KOPT-K1 (cell line): ENCODE measurements around the gene AMFR.

Experiments used
- H3K27ac ChIP-seq: fragments of 200-600 bp; sonication (generic); 2 replicates; pipeline ENCODE4 v1.5.1; 2016; ENCODE audit warnings: antibody characterized with exemption, mild to moderate bottlenecking, low read depth, low read length; ENCODE audit not compliant: poor library complexity, severe bottlenecking
- H3K36me3 ChIP-seq: fragments of 200-600 bp; sonication (generic); 2 replicates; pipeline ENCODE4 v1.5.1; 2017; ENCODE audit warnings: antibody characterized with exemption, mild to moderate bottlenecking, low read length, moderate library complexity; ENCODE audit not compliant: insufficient read depth
- H3K9me3 ChIP-seq: fragments of 200-600 bp; sonication (generic); 2 replicates; pipeline ENCODE4 v1.5.1; 2017; ENCODE audit warnings: antibody characterized with exemption, low read length, mild to moderate bottlenecking; ENCODE audit not compliant: insufficient read depth, poor library complexity, severe bottlenecking

Gene AMFR

DNA sequence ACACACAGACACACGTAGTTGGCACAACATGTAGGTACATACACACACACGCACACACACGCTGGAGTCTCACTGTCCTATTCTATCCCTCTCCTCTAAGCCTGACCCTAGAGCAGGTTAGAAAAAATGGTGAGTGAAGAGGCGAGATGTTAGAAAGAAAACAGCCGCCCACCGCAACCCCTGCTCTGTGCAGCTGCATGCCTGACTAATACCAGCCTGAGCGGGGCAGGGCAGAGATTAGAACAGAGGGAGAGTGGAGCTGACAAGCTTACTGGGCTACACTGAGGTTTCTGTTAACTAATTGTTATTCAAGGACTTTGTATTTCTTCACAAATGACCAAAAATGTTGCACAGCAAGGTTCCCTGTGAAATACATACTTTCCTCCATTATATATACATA, 59.8 kb downstream of the AMFR start:
- Histone ChIP-seq H3K27ac (no peak overlapping the region), H3K36me3 (peaks cover 83% of the 10 kb centered on the region), H3K9me3 (no peaks in the 10 kb centered on the region)

DNA sequence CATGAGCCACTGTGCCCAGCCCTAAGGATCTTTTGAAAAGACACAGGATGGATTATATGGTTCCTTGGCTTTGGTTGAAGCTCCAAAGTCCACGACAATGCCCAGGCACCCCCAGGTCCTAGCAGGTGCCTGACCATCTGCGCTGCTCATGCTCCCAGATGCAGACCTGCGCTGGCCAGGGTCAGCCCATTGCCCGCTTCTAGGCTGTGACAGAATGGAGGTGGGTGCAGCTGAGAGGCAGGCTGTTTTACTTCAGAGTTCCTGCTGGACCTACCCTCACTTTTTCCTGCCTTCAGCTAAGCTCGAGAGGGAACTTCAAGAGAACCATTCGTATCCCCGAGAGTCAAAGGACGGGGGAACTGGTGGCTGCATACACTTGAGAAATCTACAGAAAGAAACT, 60.5 kb downstream of the AMFR start:
- H3K27ac ChIP-seq: no peak overlapping the region
- H3K36me3 ChIP-seq: peaks cover 85% of the 10 kb centered on the region
- no peaks in the 10 kb centered on the region for H3K9me3 ChIP-seq

DNA sequence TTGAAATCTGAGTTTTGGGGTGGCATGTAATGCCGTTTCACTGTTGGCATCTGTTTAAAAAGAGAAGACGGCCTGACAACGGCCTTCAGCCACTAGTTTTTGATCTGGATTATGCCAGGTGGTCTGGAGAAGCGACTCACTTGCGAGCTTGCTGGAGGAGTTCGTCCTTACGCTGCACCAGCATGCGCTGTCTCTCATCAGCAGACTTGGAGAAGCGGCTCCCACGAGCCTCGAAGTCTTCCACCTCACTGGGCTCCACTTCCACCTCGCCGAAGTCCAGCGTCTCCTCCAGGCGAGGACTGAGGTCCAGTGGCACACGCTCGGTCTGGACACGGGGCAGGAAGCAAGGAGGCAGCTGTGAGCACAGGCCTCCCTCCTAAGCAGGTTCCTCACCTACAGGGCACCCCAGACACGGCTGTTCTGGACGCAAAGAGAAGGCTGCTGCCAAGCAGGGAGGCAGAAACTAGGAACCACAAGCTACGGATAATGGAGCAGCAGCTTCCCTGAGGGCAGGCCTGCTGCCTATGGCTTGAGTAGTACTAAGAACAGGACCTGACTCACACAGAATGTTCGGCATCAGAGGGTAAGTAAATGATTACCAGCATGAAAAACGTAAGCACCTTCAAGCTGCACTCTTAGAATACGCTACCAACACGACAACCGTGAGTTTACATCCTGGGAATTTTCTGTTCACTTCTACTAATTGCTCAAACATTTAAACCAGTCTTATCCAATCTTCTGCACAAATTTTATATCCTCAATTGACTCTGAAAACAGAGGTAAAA, 61.4 kb downstream of the AMFR start:
- no peak overlapping the region for H3K27ac ChIP-seq
- peaks cover 81% of the 10 kb centered on the region for H3K36me3 ChIP-seq
- H3K9me3 ChIP-seq: no peaks in the 10 kb centered on the region

DNA sequence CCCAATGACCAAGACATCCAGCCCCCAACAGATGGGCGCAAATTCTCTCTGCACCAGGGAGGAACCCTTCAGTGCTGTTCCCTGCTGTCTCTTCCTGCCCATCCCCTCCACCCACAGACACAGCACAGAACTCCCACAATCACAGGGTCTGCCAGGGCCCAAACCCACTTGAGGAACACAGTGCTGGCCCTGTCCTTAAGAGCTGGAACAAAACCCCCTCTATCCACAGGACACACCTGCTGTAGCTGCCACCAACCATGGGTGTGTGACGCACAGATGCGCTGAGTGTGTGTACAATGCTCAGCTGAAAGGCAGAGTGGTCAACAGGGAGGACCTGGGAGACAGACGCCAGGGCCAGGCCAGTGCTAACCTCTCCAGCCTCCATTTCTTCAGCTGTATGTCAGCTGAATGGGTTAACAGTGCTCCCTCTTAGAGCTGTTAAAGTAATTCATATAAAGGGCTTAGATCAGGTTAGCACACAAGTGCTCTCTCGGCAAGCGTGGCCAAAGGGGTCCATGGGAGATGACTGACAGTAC, 62.1 kb downstream of the AMFR start:
- no peaks in the 10 kb centered on the region for H3K9me3 ChIP-seq
- H3K36me3 ChIP-seq: peaks cover 74% of the 10 kb centered on the region
- no peak overlapping the region for H3K27ac ChIP-seq

DNA sequence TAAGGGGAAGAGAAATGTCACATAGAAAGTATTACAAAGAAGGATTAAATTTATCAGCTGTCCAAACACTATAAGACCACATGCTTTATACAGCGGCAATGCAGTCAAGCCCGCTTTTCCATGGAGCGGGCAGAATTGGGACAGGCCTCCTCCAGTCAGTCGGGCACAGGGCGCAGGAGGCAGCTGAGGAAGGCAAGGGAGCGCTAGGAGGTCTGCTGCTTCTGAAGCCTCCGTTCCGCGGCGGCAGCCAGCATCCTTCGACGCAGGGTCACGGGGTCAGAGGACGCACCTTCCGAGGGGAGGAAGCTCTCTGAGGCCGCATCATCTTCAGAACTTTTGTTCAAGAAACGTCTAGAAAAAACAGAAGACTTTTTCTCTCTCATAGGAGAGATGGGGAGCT, 62.6 kb downstream of the AMFR start:
- no peak overlapping the region for H3K27ac ChIP-seq
- no peaks in the 10 kb centered on the region for H3K9me3 ChIP-seq
- H3K36me3 ChIP-seq: peaks cover 68% of the 10 kb centered on the region

DNA sequence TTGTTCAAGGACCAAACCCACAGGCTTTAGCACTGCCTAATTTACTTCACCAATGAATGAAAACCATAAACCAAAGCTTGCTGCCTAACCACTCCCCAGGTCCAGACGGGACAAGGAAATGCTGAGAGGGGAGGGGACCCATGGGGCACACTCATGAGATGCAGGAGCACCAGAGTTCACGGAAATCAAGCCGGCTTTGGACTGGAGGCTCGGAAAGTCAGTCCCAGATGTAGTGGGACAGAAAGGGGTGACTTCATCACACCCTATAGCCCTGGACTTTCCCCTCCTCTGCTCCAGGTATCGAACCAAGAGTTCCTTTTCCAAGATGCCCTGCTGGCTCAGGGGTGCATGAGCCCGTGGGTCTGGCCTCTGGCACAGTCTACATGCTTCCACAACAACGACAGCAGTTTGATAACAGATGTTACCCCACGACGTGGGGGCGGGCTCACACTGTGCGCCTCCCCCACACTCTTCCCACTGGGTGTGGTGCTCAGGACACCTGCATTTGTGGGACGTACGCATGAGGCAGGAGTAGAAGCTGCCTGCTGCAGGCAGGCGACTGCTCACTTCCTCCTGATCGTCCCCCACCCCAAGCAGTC, 63.2 kb downstream of the AMFR start:
- Histone ChIP-seq H3K27ac (no peak overlapping the region), H3K9me3 (no peaks in the 10 kb centered on the region), H3K36me3 (peaks cover 63% of the 10 kb centered on the region)

DNA sequence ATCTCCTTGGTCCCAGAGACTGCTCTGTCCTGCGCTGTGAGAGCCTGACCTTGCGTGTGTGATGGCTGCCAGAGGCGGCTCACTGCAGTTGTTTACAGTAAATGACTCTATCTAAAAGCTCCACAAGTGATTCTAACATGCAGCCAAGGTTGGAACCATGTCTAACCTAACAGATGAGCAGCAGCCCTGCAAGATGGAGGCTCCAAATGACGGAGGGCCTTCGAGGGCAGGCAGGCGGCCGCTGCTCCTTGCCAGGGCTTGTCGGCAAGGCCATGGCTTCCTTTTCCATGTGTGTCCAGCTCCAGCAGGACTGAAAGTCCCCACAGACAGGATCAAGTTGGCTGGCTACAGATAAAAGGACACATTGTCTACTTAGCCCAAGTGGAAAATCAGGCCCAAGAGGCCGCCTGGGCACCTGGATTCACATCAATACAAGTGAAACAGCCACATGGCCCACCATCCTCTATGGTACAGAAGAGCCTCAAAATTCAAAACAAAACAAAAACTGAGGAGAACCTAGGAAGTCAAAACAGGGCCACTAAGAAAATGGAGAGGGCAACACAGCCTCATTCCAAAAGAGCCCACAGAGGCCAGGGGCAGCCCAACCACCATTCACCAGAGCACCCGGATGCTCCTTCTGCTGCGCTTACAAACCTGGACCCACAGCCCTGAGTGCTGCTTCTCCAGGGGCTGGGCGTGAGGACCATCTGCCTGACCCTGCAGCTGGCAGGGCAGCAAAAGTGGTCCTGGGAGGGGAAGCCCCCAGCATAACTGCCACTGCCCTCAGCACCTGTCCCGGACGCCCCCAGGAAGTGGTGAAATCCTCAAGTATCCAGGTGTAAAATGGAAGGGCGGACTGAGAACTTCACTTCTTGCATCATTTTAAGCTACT, 65.0 kb downstream of the AMFR start:
- no peak overlapping the region for H3K27ac ChIP-seq
- H3K36me3 ChIP-seq: peaks cover 50% of the 10 kb centered on the region

DNA sequence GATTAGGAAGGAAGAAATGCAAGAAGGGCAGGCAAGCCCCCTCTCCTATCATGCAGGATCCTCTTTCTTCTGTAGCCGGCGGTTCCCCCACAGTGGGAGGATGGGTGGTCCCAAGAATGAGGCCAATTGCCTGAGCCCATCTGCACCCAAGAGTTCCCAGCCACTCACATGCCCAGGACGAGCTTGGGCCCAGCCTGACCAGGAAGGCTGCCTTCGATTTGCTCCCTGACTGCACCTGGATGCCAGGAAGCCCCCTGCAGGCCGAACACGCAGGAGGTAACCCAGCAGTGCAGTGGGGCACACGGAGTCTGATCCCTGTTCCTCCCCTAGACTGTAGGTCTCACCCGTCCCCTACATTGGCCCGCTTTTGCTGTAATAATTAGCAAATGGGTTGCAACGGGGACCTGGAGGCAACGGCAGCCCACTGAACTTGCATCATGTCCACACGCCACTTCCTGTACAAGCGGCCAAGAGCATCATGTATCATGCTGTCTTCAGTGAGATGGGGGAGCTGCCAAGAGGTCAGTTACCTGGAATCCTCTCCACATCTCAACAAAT, 67.5 kb downstream of the AMFR start:
- H3K9me3 ChIP-seq: no peaks in the 10 kb centered on the region
- peaks cover 25% of the 10 kb centered on the region for H3K36me3 ChIP-seq
- H3K27ac ChIP-seq: no peak overlapping the region

More for the DNA sequence above, 65.0 kb downstream of the AMFR start:
- H3K9me3 ChIP-seq: no peaks in the 10 kb centered on the region

DNA sequence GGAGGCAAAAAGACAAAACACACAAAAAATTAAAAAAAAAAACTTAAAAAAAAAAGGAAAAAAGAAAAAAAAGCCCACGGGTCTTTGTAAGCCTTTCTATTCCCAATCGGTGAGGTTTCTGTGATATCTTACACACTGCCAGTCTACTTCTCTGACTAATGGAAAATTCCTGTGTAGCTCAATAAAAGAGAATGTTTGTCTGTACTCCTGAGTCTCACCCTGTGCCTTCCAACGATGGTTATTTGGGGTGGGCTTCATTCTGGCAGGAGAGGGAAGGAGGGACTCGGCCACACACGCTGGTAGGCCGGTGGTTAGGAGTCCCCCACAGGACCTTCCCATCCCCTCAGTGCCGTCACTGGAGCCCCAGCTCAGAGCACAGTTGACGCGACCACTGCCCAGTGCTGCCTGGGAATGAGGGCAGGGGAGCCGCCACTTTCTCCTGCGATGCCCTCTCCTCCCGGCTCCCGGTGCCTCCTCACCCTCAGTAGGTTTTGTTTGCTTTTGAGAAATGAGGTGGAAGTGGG, 68.0 kb downstream of the AMFR start:
- Histone ChIP-seq H3K9me3 (no peaks in the 10 kb centered on the region), H3K36me3 (peaks cover 19% of the 10 kb centered on the region), H3K27ac (no peak overlapping the region)

DNA sequence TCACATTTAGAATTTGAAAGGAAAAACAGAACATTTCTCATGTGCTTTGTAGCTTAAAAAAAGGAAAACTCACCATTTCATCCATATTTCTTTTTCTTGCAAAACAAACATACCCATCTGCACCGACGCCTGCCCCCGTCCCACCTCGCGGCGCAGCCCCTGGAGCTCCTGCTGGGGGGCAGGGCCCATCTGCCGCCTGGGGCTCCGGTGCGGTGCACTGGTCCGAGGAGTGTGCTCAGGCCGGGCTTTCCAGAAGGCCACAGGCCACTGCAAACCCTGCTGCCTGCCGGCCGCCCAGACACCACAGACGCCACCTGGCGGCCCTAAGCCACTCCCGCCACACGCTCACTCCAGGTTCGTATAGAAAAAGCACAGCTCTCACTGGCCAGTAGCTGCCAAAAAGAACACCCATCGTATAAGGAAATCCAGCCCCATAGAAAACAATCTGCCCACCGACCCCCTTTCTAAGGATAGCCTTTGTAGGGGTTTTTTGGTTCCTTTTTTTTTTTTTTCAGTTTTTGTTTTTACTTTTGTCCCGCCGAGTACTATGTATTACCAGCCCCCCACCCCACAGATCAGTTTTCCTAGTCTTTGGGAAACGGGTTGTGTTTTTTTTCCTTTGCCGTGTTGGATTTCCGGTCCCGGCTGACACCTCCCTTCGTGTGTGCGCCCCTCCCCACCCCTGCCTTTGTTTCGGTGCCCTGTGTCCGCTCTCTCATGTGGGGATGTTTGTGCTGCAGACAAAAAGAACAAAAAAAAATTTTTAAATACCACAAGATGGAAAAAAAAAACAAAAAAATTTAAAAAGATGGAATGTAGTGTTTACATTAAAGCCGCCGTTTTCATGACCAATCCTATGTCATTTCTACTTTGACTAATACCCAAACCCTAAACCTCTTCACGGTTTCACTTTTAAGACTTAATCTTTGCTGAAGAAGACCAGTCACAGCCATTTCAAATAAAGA, 68.8 kb downstream of the AMFR start:
- Histone ChIP-seq H3K36me3 (peaks cover 12% of the 10 kb centered on the region), H3K27ac (no peak overlapping the region), H3K9me3 (no peaks in the 10 kb centered on the region)

DNA sequence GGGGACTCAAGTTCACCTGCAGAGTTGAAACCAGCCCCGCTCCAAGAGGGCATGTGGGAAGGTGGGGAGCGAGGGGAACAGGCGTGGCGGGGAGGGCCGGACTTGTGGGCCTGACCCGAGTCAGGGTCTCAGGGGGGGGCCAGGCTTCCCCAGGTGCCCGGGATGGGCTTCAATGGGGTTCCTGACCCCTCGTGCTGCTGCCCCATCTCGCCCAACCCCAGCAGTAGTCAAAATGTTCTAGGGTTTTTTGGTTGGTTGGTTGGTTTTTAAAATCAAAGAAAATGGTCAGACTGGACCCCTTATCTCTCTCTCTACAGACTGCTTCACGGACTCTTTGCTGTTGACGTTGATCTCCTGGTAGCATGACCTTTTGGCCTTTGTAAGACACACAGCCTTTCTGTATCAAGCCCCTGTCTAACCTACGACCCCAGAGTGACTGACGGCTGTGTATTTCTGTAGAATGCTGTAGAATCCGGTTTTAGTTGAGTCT, 69.5 kb downstream of the AMFR start:
- Histone ChIP-seq H3K9me3 (no peaks in the 10 kb centered on the region), H3K36me3 (peaks cover 5% of the 10 kb centered on the region), H3K27ac (no peak overlapping the region)

DNA sequence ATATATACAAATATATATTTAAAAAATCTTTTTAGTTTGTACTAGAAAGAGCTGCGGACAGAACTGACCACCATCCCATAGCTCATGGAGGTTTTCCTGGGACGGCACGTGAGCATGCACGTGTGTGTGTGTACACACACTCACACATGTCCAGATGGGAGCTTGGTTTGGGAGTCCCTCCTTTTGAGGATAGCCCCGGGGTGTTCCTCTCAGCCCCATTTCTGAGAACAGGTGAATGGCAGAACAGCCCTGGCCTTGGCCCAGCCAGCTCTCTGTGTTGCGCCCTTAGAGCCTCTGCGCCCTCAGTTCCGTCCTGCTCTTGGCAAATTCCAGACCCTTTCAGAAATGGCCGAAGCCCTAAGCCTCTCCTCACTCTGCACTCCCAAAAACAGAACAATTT, 70.1 kb downstream of the AMFR start:
- no peak overlapping the region for H3K27ac ChIP-seq

DNA sequence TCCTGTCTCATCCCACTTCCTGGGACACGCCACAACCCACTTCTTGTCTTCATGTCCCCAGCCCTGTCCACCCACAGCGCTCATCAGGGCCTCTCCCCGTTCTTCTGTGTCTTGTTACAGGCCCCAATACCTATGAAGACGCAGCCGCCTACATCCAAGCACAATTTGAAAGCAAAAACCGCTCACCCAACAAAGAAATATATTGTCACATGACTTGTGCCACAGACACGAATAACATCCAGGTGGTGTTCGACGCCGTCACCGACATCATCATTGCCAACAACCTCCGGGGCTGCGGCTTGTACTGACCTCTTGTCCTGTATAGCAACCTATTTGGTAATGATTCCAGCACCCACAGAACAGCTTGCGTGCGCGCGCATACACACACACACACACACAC, 70.6 kb downstream of the AMFR start:
- Histone ChIP-seq H3K9me3 (no peaks in the 10 kb centered on the region), H3K36me3 (no peaks in the 10 kb centered on the region), H3K27ac (no peak overlapping the region)

More for the DNA sequence above, 70.1 kb downstream of the AMFR start:
- Histone ChIP-seq H3K9me3 (no peaks in the 10 kb centered on the region), H3K36me3 (no peaks in the 10 kb centered on the region)

DNA sequence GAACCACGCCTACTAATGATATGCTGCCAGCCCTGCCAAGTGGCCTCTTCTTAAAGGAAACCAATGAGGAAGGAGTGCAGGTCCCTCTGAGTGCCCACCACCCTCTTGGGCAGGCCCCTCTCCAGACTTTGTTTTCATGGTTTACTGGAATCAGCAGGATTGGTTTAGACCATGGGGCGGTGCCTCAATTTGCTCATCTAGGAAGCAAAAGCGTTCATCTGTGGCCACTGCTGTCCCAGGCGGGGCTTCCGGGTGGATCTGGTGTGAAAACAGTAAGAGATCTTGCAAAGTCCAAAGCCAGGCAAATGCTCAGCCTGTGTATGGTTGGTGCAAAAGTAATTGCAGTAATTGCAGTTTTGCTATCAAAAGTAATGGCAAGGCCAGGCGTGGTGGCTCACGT, 71.3 kb downstream of the AMFR start:
- no peaks in the 10 kb centered on the region for H3K9me3 ChIP-seq
- no peak overlapping the region for H3K27ac ChIP-seq
- no peaks in the 10 kb centered on the region for H3K36me3 ChIP-seq
